Measurements from ENCODE around the gene LRRC3. TPM values are rescaled to one million over a fixed set of nuclear protein-coding genes. Genes with fewer than 3 reads are reported as not detected.
A peak's percentile ranks its signal among the peaks of the same experiment; 100 is the strongest.

Gene LRRC3
- total RNA-seq, 1 donor from 2014 or later, result 2.5 TPM

DNA sequence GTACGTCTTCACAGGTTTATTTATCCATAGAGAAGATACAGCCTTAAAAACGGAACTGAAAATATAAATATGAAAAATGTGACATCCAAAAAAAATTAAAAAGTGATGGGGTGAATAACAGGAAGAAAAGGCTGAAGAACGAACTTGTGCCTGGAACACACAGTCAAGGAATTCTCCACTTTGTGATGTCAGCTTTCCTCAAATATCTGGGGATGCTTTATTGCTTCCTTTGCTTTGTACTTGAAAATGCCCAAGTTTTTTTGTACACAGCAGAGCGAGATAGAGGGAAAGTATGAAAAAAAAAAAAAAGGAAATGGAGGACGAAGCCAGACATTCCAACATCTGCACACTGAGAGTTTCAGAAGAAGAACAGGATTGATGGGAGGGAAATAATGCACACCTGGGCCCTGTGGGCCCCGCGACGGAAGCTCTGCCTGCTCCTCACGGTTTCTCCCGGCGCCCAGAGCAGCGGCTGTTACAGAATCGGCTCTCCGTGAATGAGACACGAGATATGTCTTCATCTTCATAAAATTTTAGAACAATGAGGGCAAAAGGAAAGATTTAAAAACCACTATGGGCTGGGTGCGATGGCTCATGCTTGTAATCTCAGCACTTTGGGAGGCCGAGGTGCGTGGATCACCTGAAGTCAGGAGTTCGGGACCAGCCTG lies 10.0 kb upstream of the LRRC3 start:
- H3K27ac ChIP-seq, result no peak overlapping the region
- TF ChIP-seq EZH2phosphoT487 (IDR thresholded peaks at IDR 0.05) (no peak), EZH2 (IDR thresholded peaks at IDR 0.05) (no peak)
- TF ChIP-seq, protein P1, sequence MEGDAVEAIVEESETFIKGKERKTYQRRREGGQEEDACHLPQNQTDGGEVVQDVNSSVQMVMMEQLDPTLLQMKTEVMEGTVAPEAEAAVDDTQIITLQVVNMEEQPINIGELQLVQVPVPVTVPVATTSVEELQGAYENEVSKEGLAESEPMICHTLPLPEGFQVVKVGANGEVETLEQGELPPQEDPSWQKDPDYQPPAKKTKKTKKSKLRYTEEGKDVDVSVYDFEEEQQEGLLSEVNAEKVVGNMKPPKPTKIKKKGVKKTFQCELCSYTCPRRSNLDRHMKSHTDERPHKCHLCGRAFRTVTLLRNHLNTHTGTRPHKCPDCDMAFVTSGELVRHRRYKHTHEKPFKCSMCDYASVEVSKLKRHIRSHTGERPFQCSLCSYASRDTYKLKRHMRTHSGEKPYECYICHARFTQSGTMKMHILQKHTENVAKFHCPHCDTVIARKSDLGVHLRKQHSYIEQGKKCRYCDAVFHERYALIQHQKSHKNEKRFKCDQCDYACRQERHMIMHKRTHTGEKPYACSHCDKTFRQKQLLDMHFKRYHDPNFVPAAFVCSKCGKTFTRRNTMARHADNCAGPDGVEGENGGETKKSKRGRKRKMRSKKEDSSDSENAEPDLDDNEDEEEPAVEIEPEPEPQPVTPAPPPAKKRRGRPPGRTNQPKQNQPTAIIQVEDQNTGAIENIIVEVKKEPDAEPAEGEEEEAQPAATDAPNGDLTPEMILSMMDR (IDR thresholded peaks at IDR 0.05), result no peak
- H3K9ac ChIP-seq, result no peak overlapping the region
- Mint-ChIP-seq H3K4me1 (peaks cover 7% of the 10 kb centered on the region), H3K9me3 (no peaks in the 10 kb centered on the region), H3K27ac (no peak overlapping the region), H3K27me3 (ENCODE audit: insufficient read depth, low read depth) (peaks cover 12% of the 10 kb centered on the region), H3K4me3 (no peak overlapping the region), H3K36me3 (no peaks in the 10 kb centered on the region)
- H4K20me1 ChIP-seq (ENCODE audit: low read depth), result no peaks in the 10 kb centered on the region
- H3K27me3 ChIP-seq, result no peaks in the 10 kb centered on the region
- H3K9me3 ChIP-seq (ENCODE audit: low read depth), result no peaks in the 10 kb centered on the region
- H3K4me2 ChIP-seq, result no peak overlapping the region
- H3K4me1 ChIP-seq, result peaks cover 9% of the 10 kb centered on the region
- no peaks in the 10 kb centered on the region for H3K36me3 ChIP-seq
- no peak for DNase-seq (ENCODE audit: low spot score)
- no peak overlapping the region for H3K4me3 ChIP-seq
- H3K79me2 ChIP-seq (ENCODE audit: low read depth), result no peaks in the 10 kb centered on the region
- no peaks in the 10 kb centered on the region for H3F3A ChIP-seq (ENCODE audit: low read depth)
- H2AFZ ChIP-seq (replicated peaks), result no peak overlapping the region

DNA sequence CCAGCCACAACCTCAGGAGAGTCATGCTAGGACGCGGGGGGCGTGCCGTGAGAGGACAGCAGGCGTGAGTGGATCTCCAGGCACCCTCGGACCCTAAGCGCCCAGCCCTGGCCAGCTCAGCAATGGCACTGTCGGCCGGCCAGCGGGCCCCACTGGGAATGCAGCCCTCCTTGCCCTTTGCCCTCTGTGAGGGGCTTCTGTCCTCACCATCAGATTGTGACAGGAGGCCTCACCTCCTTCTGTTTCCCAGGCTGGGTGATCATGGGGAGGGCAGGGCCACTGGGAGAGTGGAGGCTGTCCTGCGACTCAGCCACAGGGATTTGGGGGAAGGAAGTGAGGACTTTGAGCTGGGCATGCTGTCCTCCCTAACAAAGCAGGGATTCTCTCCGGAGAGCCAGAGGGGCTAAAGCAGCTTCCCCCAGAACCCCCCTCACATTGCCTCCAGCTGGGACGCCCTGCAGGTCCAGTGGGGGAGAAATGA lies 6.6 kb upstream of the LRRC3 start:
- Histone ChIP-seq H3K27me3 (peaks cover 14% of the 10 kb centered on the region), H3K9ac (no peak overlapping the region), H3K4me3 (no peak overlapping the region), H3K9me3 (ENCODE audit: low read depth) (no peaks in the 10 kb centered on the region), H3F3A (ENCODE audit: low read depth) (no peaks in the 10 kb centered on the region), H3K4me2 (no peak overlapping the region), H3K36me3 (no peaks in the 10 kb centered on the region), H3K79me2 (ENCODE audit: low read depth) (no peaks in the 10 kb centered on the region), H2AFZ (replicated peaks) (peak overlapping the region; percentile 47), H3K4me1 (peaks cover 9% of the 10 kb centered on the region), H4K20me1 (ENCODE audit: low read depth) (no peaks in the 10 kb centered on the region), H3K27ac (no peak overlapping the region)
- Mint-ChIP-seq H3K36me3 (no peaks in the 10 kb centered on the region), H3K27me3 (ENCODE audit: insufficient read depth, low read depth) (peaks cover 8% of the 10 kb centered on the region), H3K9me3 (peaks cover 13% of the 10 kb centered on the region), H3K27ac (peak overlapping the region; percentile 30), H3K4me3 (no peak overlapping the region), H3K4me1 (peaks cover 8% of the 10 kb centered on the region)
- DNase-seq (ENCODE audit: low spot score), result no peak
- TF ChIP-seq EZH2 (IDR thresholded peaks at IDR 0.05) (no peak), EZH2phosphoT487 (IDR thresholded peaks at IDR 0.05) (no peak)
- TF ChIP-seq, protein P1 (IDR thresholded peaks at IDR 0.05), result no peak

DNA sequence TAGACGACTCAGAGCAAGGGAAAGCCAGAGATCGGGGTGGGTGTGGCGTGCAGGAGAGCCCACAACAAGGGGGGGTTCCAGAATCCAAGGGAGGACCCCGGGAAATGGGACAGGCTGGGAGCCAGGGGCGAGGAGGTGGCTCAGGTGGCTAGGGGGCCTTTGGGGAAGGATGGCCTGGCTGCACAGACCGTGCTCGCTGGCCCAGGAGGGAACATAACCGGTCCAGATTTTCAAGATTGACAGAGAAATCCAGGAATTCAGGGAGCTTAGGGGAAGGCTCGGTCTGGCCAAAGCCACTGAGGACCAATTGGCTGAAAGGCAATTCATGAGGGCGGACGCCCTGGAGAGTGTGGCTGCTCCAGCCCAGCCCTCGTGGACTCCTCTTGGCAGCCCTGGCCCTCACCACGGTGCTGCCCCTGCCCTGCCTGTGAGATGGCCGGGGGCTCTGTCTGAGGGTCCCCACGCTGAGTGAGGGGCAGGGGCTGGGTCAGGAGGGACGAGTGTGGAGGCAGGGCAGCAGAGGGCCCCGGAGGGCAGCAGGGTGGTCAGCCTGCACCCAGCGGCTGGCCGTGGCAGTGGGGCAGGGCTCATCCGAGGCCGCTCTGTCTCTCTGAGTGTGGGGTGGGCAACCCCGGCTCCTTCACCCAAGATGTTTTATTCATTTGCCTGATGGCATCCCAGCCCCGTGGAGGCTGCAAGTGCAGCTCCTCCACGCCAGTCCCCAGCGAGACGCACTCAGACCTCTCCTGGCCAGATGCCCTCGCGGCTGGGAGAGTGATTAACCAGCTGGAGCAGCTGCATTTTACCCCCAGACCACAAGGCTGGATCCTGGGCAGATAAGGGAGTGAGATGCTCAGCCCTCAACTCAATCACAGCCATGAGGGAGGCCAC lies 5.6 kb upstream of the LRRC3 start:
- H3K9me3 ChIP-seq (ENCODE audit: low read depth), result no peaks in the 10 kb centered on the region
- no peaks in the 10 kb centered on the region for H3K79me2 ChIP-seq (ENCODE audit: low read depth)
- peaks cover 9% of the 10 kb centered on the region for H3K4me1 ChIP-seq
- H3K9me3 Mint-ChIP-seq, result peaks cover 13% of the 10 kb centered on the region
- no peak overlapping the region for H3K9ac ChIP-seq
- no peak for DNase-seq (ENCODE audit: low spot score)
- no peak overlapping the region for H3K4me3 Mint-ChIP-seq
- H3K27me3 Mint-ChIP-seq (ENCODE audit: insufficient read depth, low read depth), result peaks cover 6% of the 10 kb centered on the region
- peaks cover 8% of the 10 kb centered on the region for H3K4me1 Mint-ChIP-seq
- no peak overlapping the region for H2AFZ ChIP-seq (replicated peaks)
- peaks cover 24% of the 10 kb centered on the region for H3K27me3 ChIP-seq
- H3K4me2 ChIP-seq, result no peak overlapping the region
- no peaks in the 10 kb centered on the region for H4K20me1 ChIP-seq (ENCODE audit: low read depth)
- H3K36me3 Mint-ChIP-seq, result no peaks in the 10 kb centered on the region
- no peaks in the 10 kb centered on the region for H3K36me3 ChIP-seq
- H3K27ac ChIP-seq, result no peak overlapping the region
- no peaks in the 10 kb centered on the region for H3F3A ChIP-seq (ENCODE audit: low read depth)
- TF ChIP-seq EZH2 (IDR thresholded peaks at IDR 0.05) (no peak), EZH2phosphoT487 (IDR thresholded peaks at IDR 0.05) (no peak)
- TF ChIP-seq, protein P1 (IDR thresholded peaks at IDR 0.05), result no peak
- peak overlapping the region; percentile 30 for H3K27ac Mint-ChIP-seq
- no peak overlapping the region for H3K4me3 ChIP-seq

All from neural progenitor cell (in vitro differentiated cells).